ENCODE data around the gene AGTR2. TPM values are rescaled to one million over a fixed set of nuclear protein-coding genes. Genes with fewer than 3 reads are reported as not detected.
"Not testable (repeated sequence)": the region's sequence is repeated elsewhere in the genome, so short reads cannot be mapped to it uniquely, and the experiment has no call there.

The AGTR2 gene
- total and polyA plus RNA-seq, 9 of the 15 experiments (the other 6 are each of a cell fraction or from before 2014, with no cell fraction given), result not detected

GRCh38 chrX:116217080-116217479 is 46.5 kb downstream of the AGTR2 start:
- H3K9me1 ChIP-seq (ENCODE audit: control insufficient read depth, insufficient read depth, low read length); intact Hi-C loops (cut with micrococcal nuclease); POLR2A ChIA-PET; H3K27ac ChIP-seq (ENCODE audit: extremely low read depth, low read depth, low read length); H3K4me2 ChIP-seq (ENCODE audit: insufficient read depth, low read length); BruUV-seq (replicated peaks); H3K9me3 ChIP-seq (replicated peaks; ENCODE audit: control insufficient read depth, insufficient read depth, low read depth, low read length); in situ Hi-C loops (cut with MboI); H3K27me3 ChIP-seq (ENCODE audit: control insufficient read depth in 2 of 2, insufficient read depth in 2 of 2, low read length in 2 of 2); H4K20me1 ChIP-seq (replicated peaks; ENCODE audit: control insufficient read depth, insufficient read depth, low read length); DNase-seq (ENCODE audit: extremely low read depth in 1 of 4, low spot score in 3 of 4); H3K4me1 ChIP-seq (replicated peaks in 1 of 2; ENCODE audit: control insufficient read depth in 2 of 2, insufficient read depth in 2 of 2, low read length in 2 of 2); H2AFZ ChIP-seq (ENCODE audit: low read depth, low read length); H3K79me2 ChIP-seq (ENCODE audit: control insufficient read depth, insufficient read depth, low read length); H3K4me3 ChIP-seq; FAIRE-seq; CTCF ChIA-PET (ENCODE audit: low intra/inter-chr PET ratio); H3K36me3 ChIP-seq (ENCODE audit: control insufficient read depth, insufficient read depth, low read length); H3K9ac ChIP-seq (ENCODE audit: insufficient read depth in 1 of 2, low read depth in 2 of 2, low read length in 2 of 2); ATAC-seq: not testable (repeated sequence)
- TF ChIP-seq RBM25 (IDR thresholded peaks at IDR 0.05; ENCODE audit: low read depth, low read length, severe bottlenecking) (peak; percentile 79), ZNF146 (CRISPR knock-in tag; IDR thresholded peaks at IDR 0.05; ENCODE audit: unreplicated experiment) (peak; percentile 39)
- WGBS (ENCODE audit: insufficient coverage, low coverage, missing lambda C conversion rate), result 0% methylated on average over 2 of the region's 2 CpGs

All from K562 (cell line).